MCF 10A (cell line): Measurements from ENCODE around the gene MST1. TPM values are rescaled to one million over a fixed set of nuclear protein-coding genes. Genes with fewer than 3 reads are reported as not detected.

Experiments used
- BruUV-seq: library from RNA; stranded (reverse); fragments of 400-500 nt; replicated peaks from 2 replicates; lab custom pipeline; 2021; lab: Mats Ljungman, UMichigan
- CTCF ChIA-PET: fragments of 300-600 bp; sonication (Branson Sonifier 250); formaldehyde crosslinking; extraction: SDS; loops from one replicate; lab custom pipeline; 2021; ENCODE audit warnings: antibody characterized with exemption, inconsistent platforms; lab: Yijun Ruan, JAX
- POLR2A ChIA-PET: fragments of 300-600, 350-650 bp; sonication (Branson Sonifier 250); formaldehyde crosslinking; extraction: SDS; loops from one replicate; lab custom pipeline; 2020; ENCODE audit warnings: antibody characterized with exemption, inconsistent platforms; lab: Yijun Ruan, JAX
- DNase-seq: peaks from one replicate; pipeline ENCODE4 v3.0.0-alpha.2; 2018; ENCODE audit not compliant: unreplicated experiment
- H3K27ac Mint-ChIP-seq: one replicate; pipeline ENCODE4 v1.8.0; 2022; ENCODE audit warnings: mild to moderate bottlenecking, low read depth, mixed read lengths; ENCODE audit not compliant: unreplicated experiment
- H3K27me3 Mint-ChIP-seq: one replicate; pipeline ENCODE4 v1.8.0; 2022; ENCODE audit warnings: mixed read lengths; ENCODE audit not compliant: insufficient read depth, unreplicated experiment
- H3K36me3 Mint-ChIP-seq: one replicate; pipeline ENCODE4 v1.8.0; 2022; ENCODE audit warnings: mild to moderate bottlenecking, moderate library complexity, mixed read lengths; ENCODE audit not compliant: insufficient read depth, unreplicated experiment
- H3K4me1 Mint-ChIP-seq: one replicate; pipeline ENCODE4 v1.8.0; 2022; ENCODE audit warnings: mixed read lengths; ENCODE audit not compliant: insufficient read depth, unreplicated experiment
- H3K4me3 Mint-ChIP-seq: one replicate; pipeline ENCODE4 v1.8.0; 2022; ENCODE audit warnings: mild to moderate bottlenecking, moderate library complexity, mixed read lengths; ENCODE audit not compliant: unreplicated experiment
- H3K9me3 Mint-ChIP-seq: one replicate; pipeline ENCODE4 v1.8.0; 2022; ENCODE audit warnings: mixed read lengths; ENCODE audit not compliant: unreplicated experiment
- CTCF ChIP-seq: fragments of 200-600 bp; IDR thresholded peaks from one replicate; pipeline ENCODE4 v1.8.0; 2022; ENCODE audit warnings: antibody characterized with exemption, mild to moderate bottlenecking; ENCODE audit not compliant: unreplicated experiment
- intact Hi-C: fragments of 100-400 bp; cut with micrococcal nuclease; formaldehyde crosslinking; loops from 2 replicates; pipeline ENCODE4 v1.14.1; 2022
- total RNA-seq: library from RNA; stranded (reverse); gene quantifications from 2 replicates; pipeline ENCODE4 v1.2.3, GENCODE V29; 2022

Gene MST1
- total RNA-seq, 1 experiment from 2014 or later = 18.2 TPM

- no peak for TF ChIP-seq CTCF
- H3K9me3 Mint-ChIP-seq = no peaks in the 10 kb centered on the region
- peak; percentile 97 for DNase-seq
- no peaks in the 10 kb centered on the region for H3K27me3 Mint-ChIP-seq
- CTCF ChIA-PET = interaction anchor here (1.1 to 1.4 kb wide), 2 partner anchors 79 to 116 kb away, joined by 4 read pairs; no protein-coding TSS in a partner anchor
- H3K4me3 Mint-ChIP-seq = peak within 1 kb of the TSS; percentile 83
- no TSS peak for BruUV-seq
- H3K27ac Mint-ChIP-seq = peak within 1 kb of the TSS; percentile 78
- intact Hi-C loops = loop anchor here (5.0 kb wide), 2 partner anchors 113 to 178 kb away; partner anchors contain the start of gene MST1R
- peaks cover 14% of the 10 kb centered on the region for H3K4me1 Mint-ChIP-seq
- H3K36me3 Mint-ChIP-seq = peaks cover 77% of the 10 kb centered on the region
- POLR2A ChIA-PET = interaction anchor here (0.5 to 2.2 kb wide), 18 partner anchors 8 to 511 kb away, joined by 3 to 13 read pairs (median 4); partner anchors contain the start of genes INKA1 and IP6K1
Measured at GRCh38 chr3:49723628-49724551, 34.6 kb upstream of the MST1 start, which contains the start of gene GMPPB. GMPPB (minus strand) TSS chr3:49723951; CDS start chr3:49723726, 225 bp downstream.

GRCh38 chr3:49723296-49723627, 34.0 kb upstream of the MST1 start:
- CTCF ChIA-PET = interaction anchor here (1.1 to 1.4 kb wide), 3 partner anchors 79 to 116 kb away, joined by 3 to 4 read pairs (median 4); no protein-coding TSS in a partner anchor
- no peaks in the 10 kb centered on the region for H3K27me3 Mint-ChIP-seq
- H3K36me3 Mint-ChIP-seq = peaks cover 73% of the 10 kb centered on the region
- H3K27ac Mint-ChIP-seq = peak overlapping the region; percentile 78
- H3K4me1 Mint-ChIP-seq = peaks cover 18% of the 10 kb centered on the region
- POLR2A ChIA-PET = interaction anchor here (0.9 to 2.2 kb wide), 9 partner anchors 11 to 512 kb away, joined by 3 to 13 read pairs (median 4); partner anchors contain the start of genes INKA1 and IP6K1
- no peaks in the 10 kb centered on the region for H3K9me3 Mint-ChIP-seq
- intact Hi-C loops = loop anchor here (5.0 kb wide), 2 partner anchors 114 to 179 kb away; partner anchors contain the start of gene MST1R
- TF ChIP-seq CTCF = no peak
- peak overlapping the region; percentile 83 for H3K4me3 Mint-ChIP-seq
- peak; percentile 45 for DNase-seq
- TSS peak; percentile 49 for BruUV-seq

GRCh38 chr3:49722896-49723295, 33.6 kb upstream of the MST1 start:
- TF ChIP-seq CTCF = no peak
- no peak for DNase-seq
- intact Hi-C loops = loop anchor here (5.0 kb wide), 2 partner anchors 114 to 179 kb away; partner anchors contain the start of gene MST1R
- ChIA-PET POLR2A (interaction anchor here (0.6 to 2.2 kb wide), 9 partner anchors 11 to 512 kb away, joined by 3 to 13 read pairs (median 4); partner anchors contain the start of genes INKA1 and IP6K1), CTCF (interaction anchor here (1.2 to 1.4 kb wide), 2 partner anchors 80 to 116 kb away, joined by 3 to 4 read pairs; no protein-coding TSS in a partner anchor)
- peak overlapping the region; percentile 78 for H3K27ac Mint-ChIP-seq
- H3K4me3 Mint-ChIP-seq = peak overlapping the region; percentile 83
- BruUV-seq = no TSS peak
- peaks cover 18% of the 10 kb centered on the region for H3K4me1 Mint-ChIP-seq
- peaks cover 69% of the 10 kb centered on the region for H3K36me3 Mint-ChIP-seq
- H3K27me3 Mint-ChIP-seq = no peaks in the 10 kb centered on the region
- H3K9me3 Mint-ChIP-seq = no peaks in the 10 kb centered on the region
